Activated gamma-delta T cell treated with anti-CD3 and anti-CD28 coated beads, Interleukin-2, amount 50 U/mL, for 16 hours (primary cell): Measurements from ENCODE around the gene PGA3.
"Not testable (repeated sequence)": the region's sequence is repeated elsewhere in the genome, so short reads cannot be mapped to it uniquely, and the experiment has no call there.

Experiments used
- DNase-seq: peaks from one replicate; pipeline ENCODE4 v3.0.0-alpha.2; 2020; ENCODE audit warnings: low read depth

The PGA3 gene

GRCh38 chr11:61202950-61203746 is at the start of gene PGA3:
Gene PGA3, plus strand, starts transcription at chr11:61203515. Its CDS starts 50 bp downstream, at chr11:61203565.
- not testable (repeated sequence) for DNase-seq

GRCh38 chr11:61153593-61154095 is 49.7 kb upstream of the PGA3 start:
- no peak for DNase-seq

GRCh38 chr11:61154528-61154927 is 48.8 kb upstream of the PGA3 start:
- no peak for DNase-seq

- no peak for DNase-seq
These were observed 48.0 kb upstream of the PGA3 start for GRCh38 chr11:61155312-61155711.

- no peak for DNase-seq
These were observed 47.6 kb upstream of the PGA3 start for GRCh38 chr11:61155741-61156140.

- no peak for DNase-seq
These were observed 45.6 kb upstream of the PGA3 start for GRCh38 chr11:61157743-61158142.

GRCh38 chr11:61158691-61159381 is 44.5 kb upstream of the PGA3 start:
- no peak for DNase-seq

- no peak for DNase-seq
These were observed 42.7 kb upstream of the PGA3 start for GRCh38 chr11:61160487-61161189.

- DNase-seq: peak; percentile 89
These were observed 41.9 kb upstream of the PGA3 start, which contains the start of gene VPS37C for GRCh38 chr11:61161190-61162091. Gene VPS37C, minus strand, starts transcription at chr11:61161426. Its CDS starts 22,597 bp downstream, at chr11:61138829.

GRCh38 chr11:61162092-61162941 is 41.0 kb upstream of the PGA3 start:
- DNase-seq: no peak

- DNase-seq: no peak
These were observed 40.3 kb upstream of the PGA3 start for GRCh38 chr11:61163021-61163420.

GRCh38 chr11:61163714-61164605 is 39.4 kb upstream of the PGA3 start:
- DNase-seq: no peak

- DNase-seq: no peak
These were observed 38.5 kb upstream of the PGA3 start for GRCh38 chr11:61164606-61165424.

GRCh38 chr11:61165785-61166184 is 37.5 kb upstream of the PGA3 start:
- not testable (repeated sequence) for DNase-seq

- DNase-seq: not testable (repeated sequence)
These were observed 37.0 kb upstream of the PGA3 start for GRCh38 chr11:61166331-61166730.

- DNase-seq: no peak
These were observed 35.1 kb upstream of the PGA3 start for GRCh38 chr11:61168042-61168688.

GRCh38 chr11:61168800-61169199 is 34.5 kb upstream of the PGA3 start:
- DNase-seq: no peak

GRCh38 chr11:61170566-61170965 is 32.7 kb upstream of the PGA3 start:
- DNase-seq: no peak
